Measurements from ENCODE around the gene AP2B1.

Gene AP2B1

GRCh38 chr17:35641032-35641431, 53.9 kb downstream of the AP2B1 start:
- no peak for DNase-seq

GRCh38 chr17:35645923-35646322, 58.8 kb downstream of the AP2B1 start:
- DNase-seq = no peak

GRCh38 chr17:35651467-35651866, 64.3 kb downstream of the AP2B1 start:
- no peak for DNase-seq

GRCh38 chr17:35653619-35654361, 66.7 kb downstream of the AP2B1 start:
- no peak for DNase-seq

- no peak for DNase-seq
Observed at GRCh38 chr17:35655303-35655702, 68.2 kb downstream of the AP2B1 start.

- no peak for DNase-seq
Observed at GRCh38 chr17:35660902-35661301, 73.8 kb downstream of the AP2B1 start.

GRCh38 chr17:35664685-35665084, 77.6 kb downstream of the AP2B1 start:
- DNase-seq = no peak

GRCh38 chr17:35665662-35666061, 78.5 kb downstream of the AP2B1 start:
- DNase-seq = no peak

- DNase-seq = no peak
Observed at GRCh38 chr17:35666070-35666469, 78.9 kb downstream of the AP2B1 start.

- DNase-seq = no peak
Observed at GRCh38 chr17:35666967-35667532, 79.9 kb downstream of the AP2B1 start.

GRCh38 chr17:35668802-35669201, 81.7 kb downstream of the AP2B1 start:
- DNase-seq = no peak

- DNase-seq = no peak
Observed at GRCh38 chr17:35674552-35674951, 87.4 kb downstream of the AP2B1 start.

- no peak for DNase-seq
Observed at GRCh38 chr17:35676441-35676840, 89.3 kb downstream of the AP2B1 start.

GRCh38 chr17:35679007-35679682, 92.0 kb downstream of the AP2B1 start:
- DNase-seq = no peak

GRCh38 chr17:35683591-35683990, 96.5 kb downstream of the AP2B1 start:
- DNase-seq = no peak

GRCh38 chr17:35684055-35684802, 97.1 kb downstream of the AP2B1 start:
- no peak for DNase-seq

- no peak for DNase-seq
Observed at GRCh38 chr17:35692512-35693210, 105.5 kb downstream of the AP2B1 start.

GRCh38 chr17:35693662-35694061, 106.5 kb downstream of the AP2B1 start:
- no peak for DNase-seq

- DNase-seq = no peak
Observed at GRCh38 chr17:35694906-35695305, 107.8 kb downstream of the AP2B1 start.

GRCh38 chr17:35695613-35696012, 108.5 kb downstream of the AP2B1 start:
- no peak for DNase-seq

GRCh38 chr17:35698800-35699199, 111.7 kb downstream of the AP2B1 start:
- DNase-seq = no peak

GRCh38 chr17:35700150-35700549, 113.0 kb downstream of the AP2B1 start:
- no peak for DNase-seq

GRCh38 chr17:35701491-35701890, 114.4 kb downstream of the AP2B1 start:
- DNase-seq = no peak

Data from CD4-positive, alpha-beta T cell treated with Interleukin-12 subunit alpha and Interleukin-12 subunit beta, for 1 hour (primary cell).